ENCODE results near the gene LEFTY1. TPM values are rescaled to one million over a fixed set of nuclear protein-coding genes. Genes with fewer than 3 reads are reported as not detected.
"Not testable (repeated sequence)": the region's sequence is repeated elsewhere in the genome, so short reads cannot be mapped to it uniquely, and the experiment has no call there.

Gene LEFTY1, protein sequence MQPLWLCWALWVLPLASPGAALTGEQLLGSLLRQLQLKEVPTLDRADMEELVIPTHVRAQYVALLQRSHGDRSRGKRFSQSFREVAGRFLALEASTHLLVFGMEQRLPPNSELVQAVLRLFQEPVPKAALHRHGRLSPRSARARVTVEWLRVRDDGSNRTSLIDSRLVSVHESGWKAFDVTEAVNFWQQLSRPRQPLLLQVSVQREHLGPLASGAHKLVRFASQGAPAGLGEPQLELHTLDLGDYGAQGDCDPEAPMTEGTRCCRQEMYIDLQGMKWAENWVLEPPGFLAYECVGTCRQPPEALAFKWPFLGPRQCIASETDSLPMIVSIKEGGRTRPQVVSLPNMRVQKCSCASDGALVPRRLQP
- 0.24 and 0.40 TPM in 2 replicates for total RNA-seq
- long read RNA-seq, result 0 reads

DNA sequence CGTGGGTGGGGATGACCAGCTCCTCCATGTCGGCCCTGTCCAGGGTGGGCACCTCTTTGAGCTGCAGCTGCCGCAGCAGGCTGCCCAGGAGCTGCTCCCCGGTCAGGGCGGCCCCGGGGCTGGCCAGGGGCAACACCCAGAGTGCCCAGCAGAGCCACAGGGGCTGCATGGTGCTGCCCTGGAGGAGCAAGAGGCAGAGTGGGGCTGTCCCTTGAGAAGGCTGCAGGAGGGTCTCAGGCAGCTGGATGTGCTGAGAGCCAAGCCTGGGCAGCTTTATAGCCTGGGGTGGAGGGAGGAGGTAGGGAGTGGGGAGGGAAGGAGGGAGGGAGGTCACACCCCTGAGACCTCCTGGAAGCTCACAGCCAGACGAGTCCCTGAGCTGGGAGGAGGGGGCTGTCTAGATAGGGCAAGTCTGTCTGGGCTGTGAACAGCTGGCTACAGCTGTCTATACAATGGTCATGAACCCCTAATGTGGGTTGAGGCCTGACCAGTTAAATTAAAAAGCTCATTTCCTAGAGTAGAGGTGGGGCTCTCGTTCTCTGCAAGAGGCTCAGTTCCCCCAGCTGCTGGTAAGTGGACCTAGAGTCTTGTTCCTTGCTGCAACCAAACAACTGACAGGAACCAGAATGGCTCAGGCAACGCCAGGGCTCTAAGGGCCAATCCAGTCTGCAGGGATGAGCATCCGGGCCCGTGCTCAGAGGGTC, at the start of gene LEFTY1:
LEFTY1 (minus strand) TSS at position 249 of the 704 bp plus-strand sequence; CDS start at position 169, 80 bp downstream.
- no peak within 1 kb of the TSS for H3K4me3 Mint-ChIP-seq (ENCODE audit: unreplicated experiment)
- H3K27me3 Mint-ChIP-seq (ENCODE audit: unreplicated experiment), result no peaks in the 10 kb centered on the region
- DNase-seq (ENCODE audit: extremely low spot score, unreplicated experiment), result no peak
- TF ChIP-seq, protein P1, sequence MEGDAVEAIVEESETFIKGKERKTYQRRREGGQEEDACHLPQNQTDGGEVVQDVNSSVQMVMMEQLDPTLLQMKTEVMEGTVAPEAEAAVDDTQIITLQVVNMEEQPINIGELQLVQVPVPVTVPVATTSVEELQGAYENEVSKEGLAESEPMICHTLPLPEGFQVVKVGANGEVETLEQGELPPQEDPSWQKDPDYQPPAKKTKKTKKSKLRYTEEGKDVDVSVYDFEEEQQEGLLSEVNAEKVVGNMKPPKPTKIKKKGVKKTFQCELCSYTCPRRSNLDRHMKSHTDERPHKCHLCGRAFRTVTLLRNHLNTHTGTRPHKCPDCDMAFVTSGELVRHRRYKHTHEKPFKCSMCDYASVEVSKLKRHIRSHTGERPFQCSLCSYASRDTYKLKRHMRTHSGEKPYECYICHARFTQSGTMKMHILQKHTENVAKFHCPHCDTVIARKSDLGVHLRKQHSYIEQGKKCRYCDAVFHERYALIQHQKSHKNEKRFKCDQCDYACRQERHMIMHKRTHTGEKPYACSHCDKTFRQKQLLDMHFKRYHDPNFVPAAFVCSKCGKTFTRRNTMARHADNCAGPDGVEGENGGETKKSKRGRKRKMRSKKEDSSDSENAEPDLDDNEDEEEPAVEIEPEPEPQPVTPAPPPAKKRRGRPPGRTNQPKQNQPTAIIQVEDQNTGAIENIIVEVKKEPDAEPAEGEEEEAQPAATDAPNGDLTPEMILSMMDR (IDR thresholded peaks at IDR 0.05), result no peak
- H3K27ac Mint-ChIP-seq (ENCODE audit: unreplicated experiment), result no peak within 1 kb of the TSS
- no peaks in the 10 kb centered on the region for H3K36me3 Mint-ChIP-seq (ENCODE audit: unreplicated experiment)
- H3K4me1 Mint-ChIP-seq (ENCODE audit: unreplicated experiment), result peaks cover 10% of the 10 kb centered on the region
- no peaks in the 10 kb centered on the region for H3K9me3 Mint-ChIP-seq (ENCODE audit: unreplicated experiment)

DNA sequence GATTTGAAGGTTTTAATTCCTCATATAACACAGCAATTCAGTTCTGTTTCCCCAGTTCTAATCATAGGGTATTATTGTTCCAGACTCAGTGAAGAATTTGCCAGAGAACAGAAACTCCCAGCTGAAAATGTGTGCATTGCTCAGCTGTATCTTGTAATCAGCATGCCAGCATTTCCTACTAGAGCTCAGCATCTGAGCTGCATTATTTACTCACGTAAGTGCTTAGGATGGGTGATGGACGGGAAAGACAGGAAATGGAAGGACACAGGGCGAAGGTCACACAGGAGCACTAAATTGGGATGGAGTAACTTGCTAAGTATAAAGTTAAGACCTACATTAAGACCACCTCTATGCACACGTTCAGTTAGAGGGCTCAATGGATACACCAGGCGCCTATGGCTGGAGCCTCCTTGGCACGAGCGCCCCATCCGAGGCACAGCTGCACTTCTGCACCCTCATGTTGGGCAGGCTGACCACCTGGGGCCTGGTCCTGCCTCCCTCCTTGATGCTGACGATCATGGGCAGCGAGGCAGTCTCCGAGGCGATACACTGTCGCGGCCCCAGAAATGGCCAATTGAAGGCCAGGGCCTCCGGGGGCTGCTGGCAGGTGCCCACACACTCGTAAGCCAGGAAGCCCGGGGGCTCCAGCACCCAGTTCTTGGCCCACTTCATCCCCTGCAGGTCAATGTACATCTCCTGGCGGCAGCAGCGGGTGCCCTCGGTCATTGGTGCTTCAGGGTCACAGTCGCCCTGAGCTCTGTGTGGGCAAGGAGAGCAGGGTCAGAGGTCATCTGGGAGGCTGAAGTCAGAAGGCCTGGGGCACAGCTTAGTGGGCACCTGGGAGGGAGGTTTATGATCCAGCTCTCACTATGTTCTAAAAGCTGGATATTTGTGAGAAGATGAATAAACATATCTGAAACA, 48.4 kb upstream of the LEFTY1 start:
- H3K4me1 Mint-ChIP-seq (ENCODE audit: unreplicated experiment), result peaks cover 8% of the 10 kb centered on the region
- no peak for DNase-seq (ENCODE audit: extremely low spot score, unreplicated experiment)
- H3K27me3 Mint-ChIP-seq (ENCODE audit: unreplicated experiment), result no peaks in the 10 kb centered on the region
- H3K4me3 Mint-ChIP-seq (ENCODE audit: unreplicated experiment), result no peak overlapping the region
- H3K36me3 Mint-ChIP-seq (ENCODE audit: unreplicated experiment), result no peaks in the 10 kb centered on the region
- H3K9me3 Mint-ChIP-seq (ENCODE audit: unreplicated experiment), result no peaks in the 10 kb centered on the region
- TF ChIP-seq, protein P1 (IDR thresholded peaks at IDR 0.05), result no peak
- no peak overlapping the region for H3K27ac Mint-ChIP-seq (ENCODE audit: unreplicated experiment)

DNA sequence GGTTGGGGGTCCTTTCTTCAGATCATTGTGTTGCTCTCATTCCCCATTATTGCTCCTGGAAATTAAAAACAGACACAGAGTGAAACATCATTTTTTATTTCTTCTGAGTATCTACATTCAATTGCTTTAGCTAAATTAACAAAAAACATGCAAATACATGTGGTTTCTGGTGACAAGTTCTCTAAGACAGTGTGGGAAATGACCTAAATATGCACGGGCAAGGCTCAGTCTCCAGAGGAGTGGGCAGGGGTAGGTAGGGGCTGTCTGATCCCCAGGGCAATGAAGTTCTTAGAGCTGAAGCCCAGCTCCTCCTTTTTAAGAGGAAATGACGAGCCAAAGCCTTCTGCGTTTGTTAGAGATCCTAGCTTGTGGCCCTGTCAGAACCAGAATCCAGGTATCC, 47.6 kb upstream of the LEFTY1 start:
- DNase-seq (ENCODE audit: extremely low spot score, unreplicated experiment), result no peak
- TF ChIP-seq, protein P1 (IDR thresholded peaks at IDR 0.05), result no peak
- Mint-ChIP-seq H3K4me3 (ENCODE audit: unreplicated experiment) (no peak overlapping the region), H3K9me3 (ENCODE audit: unreplicated experiment) (no peaks in the 10 kb centered on the region), H3K27me3 (ENCODE audit: unreplicated experiment) (no peaks in the 10 kb centered on the region), H3K4me1 (ENCODE audit: unreplicated experiment) (peaks cover 3% of the 10 kb centered on the region), H3K36me3 (ENCODE audit: unreplicated experiment) (no peaks in the 10 kb centered on the region), H3K27ac (ENCODE audit: unreplicated experiment) (no peak overlapping the region)

DNA sequence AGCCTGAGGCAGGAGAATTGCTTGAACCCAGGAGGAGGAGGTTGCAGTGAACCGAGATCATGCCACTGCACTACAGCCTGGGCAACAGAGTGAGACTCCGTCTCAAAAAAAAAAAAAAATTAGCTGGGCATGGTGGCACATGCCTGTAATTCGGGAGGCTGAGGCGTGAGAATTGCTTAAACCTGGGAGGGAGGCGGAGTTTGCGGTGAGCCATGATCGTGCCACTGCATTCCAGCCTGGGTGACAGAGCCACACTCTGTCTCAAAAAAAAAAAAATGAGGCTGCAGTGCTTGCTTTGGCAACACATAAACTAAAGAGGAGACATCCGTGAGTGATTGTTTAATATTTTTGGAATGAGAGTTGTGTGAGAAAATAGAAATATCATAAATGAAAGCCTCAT, 47.1 kb upstream of the LEFTY1 start:
- not testable (repeated sequence) for H3K9me3 Mint-ChIP-seq (ENCODE audit: unreplicated experiment); H3K36me3 Mint-ChIP-seq (ENCODE audit: unreplicated experiment); H3K27ac Mint-ChIP-seq (ENCODE audit: unreplicated experiment); H3K27me3 Mint-ChIP-seq (ENCODE audit: unreplicated experiment); H3K4me1 Mint-ChIP-seq (ENCODE audit: unreplicated experiment); H3K4me3 Mint-ChIP-seq (ENCODE audit: unreplicated experiment); DNase-seq (ENCODE audit: extremely low spot score, unreplicated experiment)

DNA sequence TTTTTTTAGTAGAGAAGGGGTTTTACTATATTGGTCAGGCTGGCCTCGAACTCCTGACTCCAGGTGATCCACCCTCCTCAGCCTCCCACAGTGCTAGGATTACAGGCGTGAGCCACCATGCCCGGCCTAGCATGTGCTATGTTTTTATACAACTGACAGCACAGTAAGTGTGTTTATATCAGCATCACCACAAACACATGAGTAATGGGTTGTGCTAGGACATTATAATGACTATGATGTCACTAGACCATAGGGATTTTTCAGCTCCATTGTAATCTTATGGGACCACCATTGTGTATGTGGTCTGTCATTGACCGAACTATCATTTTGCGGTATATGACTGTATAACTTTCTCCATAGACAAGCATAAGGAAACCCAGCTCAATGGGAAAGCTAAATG, 45.8 kb upstream of the LEFTY1 start:
- H3K4me3 Mint-ChIP-seq (ENCODE audit: unreplicated experiment), result no peak overlapping the region
- no peaks in the 10 kb centered on the region for H3K27me3 Mint-ChIP-seq (ENCODE audit: unreplicated experiment)
- no peaks in the 10 kb centered on the region for H3K9me3 Mint-ChIP-seq (ENCODE audit: unreplicated experiment)
- DNase-seq (ENCODE audit: extremely low spot score, unreplicated experiment), result no peak
- H3K27ac Mint-ChIP-seq (ENCODE audit: unreplicated experiment), result no peak overlapping the region
- no peaks in the 10 kb centered on the region for H3K4me1 Mint-ChIP-seq (ENCODE audit: unreplicated experiment)
- TF ChIP-seq, protein P1 (IDR thresholded peaks at IDR 0.05), result no peak
- no peaks in the 10 kb centered on the region for H3K36me3 Mint-ChIP-seq (ENCODE audit: unreplicated experiment)

Data from osteocyte (in vitro differentiated cells).